ENCODE data around the gene OXER1. TPM values are rescaled to one million over a fixed set of nuclear protein-coding genes. Genes with fewer than 3 reads are reported as not detected.

OXER1 gene
- total RNA-seq, result 0.31 TPM

DNA sequence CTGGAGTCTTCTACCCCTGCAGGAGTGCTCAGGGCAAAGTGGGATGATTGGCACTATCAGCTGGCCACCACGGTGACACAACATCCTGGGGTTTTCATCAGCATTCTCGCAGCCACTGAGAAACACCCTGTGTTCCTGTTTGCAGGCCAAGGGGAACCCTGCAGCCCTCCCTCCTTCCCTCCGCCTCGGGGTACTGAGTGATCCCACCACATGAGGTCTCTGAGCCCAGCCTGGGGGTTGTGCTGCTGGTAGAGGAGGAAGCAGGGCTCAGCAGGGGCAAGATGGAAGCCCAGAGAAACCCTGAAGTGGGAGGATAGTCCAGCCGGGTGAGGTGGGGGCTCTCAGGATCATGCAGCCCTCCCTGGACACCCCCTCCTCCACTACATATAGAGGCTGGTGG is at the start of gene OXER1:
TSS of gene OXER1 (minus strand) at position 40 of the 400 bp plus-strand sequence. CDS start 73 bp downstream, outside the sequence.

GRCh38 chr2:42792583-42793333 is 28.8 kb upstream of the OXER1 start, which contains the start of gene HAAO:
Gene HAAO (minus strand): TSS chr2:42792583. CDS start chr2:42792536, 47 bp downstream.

Small RNA genes lying within 50 kb of the gene (small RNA-seq; reads per million reads assigned to genes)
- gene RNU6-137P (ENCODE audit: low replicate concordance), result not detected

Other genes with a start within 250 kb of the OXER1 start
- 54.1 TPM for gene MTA3, start 195.5 kb downstream of the OXER1 start, total RNA-seq
- gene HAAO, start 28.4 kb upstream of the OXER1 start, total RNA-seq, result 1.3 TPM

All from parietal lobe (tissue), 2 donors.